ENCODE data around the gene ISL1.
A peak's percentile ranks its signal among the peaks of the same experiment; 100 is the strongest.

Gene ISL1

DNA sequence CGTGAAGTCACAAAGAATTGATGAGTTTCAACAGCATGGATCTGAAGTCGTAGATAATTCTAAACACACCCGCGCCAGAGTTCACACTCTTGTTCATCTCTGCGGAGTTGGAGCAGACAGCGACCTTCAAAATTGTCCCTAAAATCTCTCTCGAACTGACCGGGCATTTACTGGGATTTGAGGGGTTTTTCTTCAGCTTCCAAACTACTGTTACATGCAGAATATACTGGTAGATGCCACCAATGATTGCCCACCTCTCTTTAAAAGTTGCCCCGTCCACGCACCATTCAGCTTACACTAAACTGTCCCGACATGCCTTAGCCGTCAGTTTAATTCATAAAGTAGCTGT is 5.2 kb upstream of the ISL1 start:
- Histone ChIP-seq H3K9ac (ENCODE audit: low read length) (no peak overlapping the region), H3K9me3 (ENCODE audit: control insufficient read depth, insufficient read depth, low read depth, low read length) (no peaks in the 10 kb centered on the region), H3K4me1 (ENCODE audit: control insufficient read depth, insufficient read depth, low read length) (peaks cover 58% of the 10 kb centered on the region), H3K27me3 (ENCODE audit: control insufficient read depth, insufficient read depth, low read length) (peaks cover 100% of the 10 kb centered on the region), H3K36me3 (ENCODE audit: control insufficient read depth, insufficient read depth, low read length) (no peaks in the 10 kb centered on the region), H3K4me3 (ENCODE audit: low read depth, low read length) (peak overlapping the region; percentile 60), H3K27ac (ENCODE audit: low read depth, low read length) (no peak overlapping the region)

DNA sequence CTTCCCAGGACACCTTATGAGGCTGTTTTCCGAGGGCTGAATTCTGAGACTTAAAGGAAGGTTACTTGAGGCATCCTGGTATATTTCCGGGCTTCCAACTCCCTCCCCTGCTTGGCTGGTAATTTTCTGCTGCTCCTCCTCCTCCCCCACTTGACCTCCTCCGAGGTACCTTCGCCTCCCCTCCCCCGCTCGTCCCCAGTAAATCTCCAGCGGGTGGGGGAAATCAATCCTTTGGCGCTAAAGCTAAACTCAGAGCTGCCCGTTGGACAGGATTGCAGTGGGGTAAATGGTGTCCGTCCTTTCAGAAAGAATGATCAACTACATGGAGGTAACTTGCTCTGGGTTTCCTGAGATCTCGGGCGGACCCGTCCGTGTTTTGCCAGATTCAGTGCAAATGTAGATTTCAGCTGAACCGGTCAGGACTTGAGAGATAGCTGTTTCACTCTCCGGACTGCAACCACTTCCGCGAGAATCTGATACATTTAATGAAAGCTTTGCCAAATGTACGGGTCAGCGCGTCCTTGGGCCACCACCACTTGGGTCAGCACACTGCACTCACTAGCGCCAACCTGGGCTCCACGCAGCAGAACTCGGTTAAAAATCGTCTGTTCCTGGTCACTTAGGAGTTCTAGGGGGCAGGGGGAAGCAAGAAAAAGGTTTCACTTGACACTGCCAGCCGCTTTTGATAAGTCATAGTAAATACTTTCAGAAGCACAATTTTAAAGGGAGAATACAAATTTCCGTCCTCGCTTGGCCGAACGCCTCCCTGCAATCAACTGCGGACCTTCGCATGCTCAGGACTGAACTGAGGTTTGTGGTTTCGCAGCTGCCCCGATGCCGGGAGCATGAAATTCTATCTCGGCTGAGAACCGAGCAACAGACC is 4.6 kb upstream of the ISL1 start:
- no peak overlapping the region for H3K27ac ChIP-seq (ENCODE audit: low read depth, low read length)
- H3K9ac ChIP-seq (ENCODE audit: low read length), result peak overlapping the region; percentile 23
- H3K27me3 ChIP-seq (ENCODE audit: control insufficient read depth, insufficient read depth, low read length), result peaks cover 98% of the 10 kb centered on the region
- H3K4me3 ChIP-seq (ENCODE audit: low read depth, low read length), result peak overlapping the region; percentile 60
- H3K36me3 ChIP-seq (ENCODE audit: control insufficient read depth, insufficient read depth, low read length), result no peaks in the 10 kb centered on the region
- peaks cover 58% of the 10 kb centered on the region for H3K4me1 ChIP-seq (ENCODE audit: control insufficient read depth, insufficient read depth, low read length)
- H3K9me3 ChIP-seq (ENCODE audit: control insufficient read depth, insufficient read depth, low read depth, low read length), result no peaks in the 10 kb centered on the region

DNA sequence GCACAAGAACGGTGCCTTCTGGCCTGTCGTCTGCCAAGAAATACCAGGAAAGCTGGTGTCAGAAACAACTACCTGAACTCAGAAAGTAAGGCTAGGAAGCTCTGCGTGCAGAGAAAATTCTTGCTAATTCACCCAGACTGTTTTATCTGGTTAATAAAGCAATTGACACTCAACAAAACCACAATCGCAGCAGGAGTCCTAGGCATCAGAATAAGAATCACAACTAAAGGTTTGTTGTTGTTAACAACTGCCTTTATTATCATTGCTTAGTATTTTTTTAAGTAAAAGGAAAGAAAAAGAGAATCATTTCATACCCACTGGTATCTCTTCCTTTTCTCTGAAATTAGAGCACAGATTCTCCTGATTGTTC is 3.9 kb upstream of the ISL1 start:
- peak overlapping the region; percentile 60 for H3K4me3 ChIP-seq (ENCODE audit: low read depth, low read length)
- H3K4me1 ChIP-seq (ENCODE audit: control insufficient read depth, insufficient read depth, low read length), result peaks cover 56% of the 10 kb centered on the region
- no peak overlapping the region for H3K27ac ChIP-seq (ENCODE audit: low read depth, low read length)

DNA sequence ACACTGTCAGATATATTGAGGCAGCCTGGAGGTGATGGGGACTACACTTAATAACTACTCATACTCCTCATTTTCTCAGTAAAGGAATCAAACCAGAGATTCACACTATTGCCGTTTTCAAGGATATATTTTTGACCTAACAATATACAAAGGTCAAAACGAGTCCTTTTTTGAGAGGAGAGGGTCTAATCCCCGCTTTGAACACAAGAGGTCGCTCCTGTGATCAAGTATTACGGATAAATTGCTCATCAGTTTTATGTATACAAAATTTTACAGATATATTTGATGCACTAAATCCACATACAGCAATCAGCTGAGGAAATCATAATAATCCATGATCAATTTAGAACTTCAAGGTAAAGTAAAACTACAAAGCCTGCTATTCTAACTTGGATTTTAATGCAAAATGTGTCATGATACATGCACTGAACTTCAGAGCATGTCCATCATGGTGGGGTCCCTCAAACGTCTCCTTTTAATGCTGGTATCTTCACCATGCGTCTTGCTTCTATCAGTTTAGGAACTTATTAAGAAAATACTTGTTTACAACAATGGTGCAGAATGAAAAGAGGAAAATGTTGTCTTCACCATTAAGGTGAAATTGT is 2.5 kb upstream of the ISL1 start:
- Histone ChIP-seq H3K36me3 (ENCODE audit: control insufficient read depth, insufficient read depth, low read length) (no peaks in the 10 kb centered on the region), H3K4me3 (ENCODE audit: low read depth, low read length) (no peak overlapping the region), H3K9ac (ENCODE audit: low read length) (no peak overlapping the region), H3K9me3 (ENCODE audit: control insufficient read depth, insufficient read depth, low read depth, low read length) (no peaks in the 10 kb centered on the region), H3K27ac (ENCODE audit: low read depth, low read length) (no peak overlapping the region), H3K27me3 (ENCODE audit: control insufficient read depth, insufficient read depth, low read length) (peaks cover 98% of the 10 kb centered on the region), H3K4me1 (ENCODE audit: control insufficient read depth, insufficient read depth, low read length) (peaks cover 67% of the 10 kb centered on the region)

More for the DNA sequence above, 3.9 kb upstream of the ISL1 start:
- Histone ChIP-seq H3K27me3 (ENCODE audit: control insufficient read depth, insufficient read depth, low read length) (peaks cover 98% of the 10 kb centered on the region), H3K9me3 (ENCODE audit: control insufficient read depth, insufficient read depth, low read depth, low read length) (no peaks in the 10 kb centered on the region), H3K36me3 (ENCODE audit: control insufficient read depth, insufficient read depth, low read length) (no peaks in the 10 kb centered on the region), H3K9ac (ENCODE audit: low read length) (no peak overlapping the region)

DNA sequence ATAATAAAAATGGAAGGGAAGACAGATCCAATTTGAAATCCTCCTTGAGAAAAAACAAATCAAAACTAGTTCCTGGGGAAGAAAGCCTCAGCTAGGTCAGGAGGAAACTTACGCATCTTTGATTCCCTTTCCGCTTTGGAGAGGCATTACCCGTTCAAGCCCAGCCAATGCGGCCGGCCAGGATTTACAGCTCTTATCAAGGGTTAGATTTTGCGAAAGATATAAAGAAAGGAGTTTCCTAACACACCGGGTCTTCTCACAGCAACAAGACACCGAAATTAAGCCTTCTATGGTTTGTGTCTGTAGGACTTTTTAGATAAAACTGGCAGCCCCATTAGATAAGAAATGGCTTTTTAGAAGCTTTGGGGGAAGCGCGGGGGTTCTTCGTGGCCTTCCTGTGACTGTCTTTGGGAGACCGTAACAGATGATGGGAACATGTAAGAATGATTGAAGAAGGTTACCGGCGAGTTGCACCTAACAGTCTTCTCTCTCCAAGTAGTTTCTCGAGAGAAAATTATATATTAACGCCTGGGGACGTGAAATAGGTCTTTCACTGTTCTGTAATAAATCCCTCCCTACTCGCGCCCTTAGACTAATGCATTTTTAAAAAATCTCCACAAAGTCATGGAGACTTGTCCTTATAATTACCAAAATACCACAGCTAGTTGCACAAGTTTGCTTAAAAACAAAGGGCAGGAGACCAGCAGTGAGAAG is 1.3 kb upstream of the ISL1 start:
- no peaks in the 10 kb centered on the region for H3K9me3 ChIP-seq (ENCODE audit: control insufficient read depth, insufficient read depth, low read depth, low read length)
- H3K36me3 ChIP-seq (ENCODE audit: control insufficient read depth, insufficient read depth, low read length), result no peaks in the 10 kb centered on the region
- peak overlapping the region; percentile 67 for H3K4me3 ChIP-seq (ENCODE audit: low read depth, low read length)
- peaks cover 72% of the 10 kb centered on the region for H3K4me1 ChIP-seq (ENCODE audit: control insufficient read depth, insufficient read depth, low read length)
- peaks cover 98% of the 10 kb centered on the region for H3K27me3 ChIP-seq (ENCODE audit: control insufficient read depth, insufficient read depth, low read length)
- no peak overlapping the region for H3K27ac ChIP-seq (ENCODE audit: low read depth, low read length)
- peak overlapping the region; percentile 79 for H3K9ac ChIP-seq (ENCODE audit: low read length)

DNA sequence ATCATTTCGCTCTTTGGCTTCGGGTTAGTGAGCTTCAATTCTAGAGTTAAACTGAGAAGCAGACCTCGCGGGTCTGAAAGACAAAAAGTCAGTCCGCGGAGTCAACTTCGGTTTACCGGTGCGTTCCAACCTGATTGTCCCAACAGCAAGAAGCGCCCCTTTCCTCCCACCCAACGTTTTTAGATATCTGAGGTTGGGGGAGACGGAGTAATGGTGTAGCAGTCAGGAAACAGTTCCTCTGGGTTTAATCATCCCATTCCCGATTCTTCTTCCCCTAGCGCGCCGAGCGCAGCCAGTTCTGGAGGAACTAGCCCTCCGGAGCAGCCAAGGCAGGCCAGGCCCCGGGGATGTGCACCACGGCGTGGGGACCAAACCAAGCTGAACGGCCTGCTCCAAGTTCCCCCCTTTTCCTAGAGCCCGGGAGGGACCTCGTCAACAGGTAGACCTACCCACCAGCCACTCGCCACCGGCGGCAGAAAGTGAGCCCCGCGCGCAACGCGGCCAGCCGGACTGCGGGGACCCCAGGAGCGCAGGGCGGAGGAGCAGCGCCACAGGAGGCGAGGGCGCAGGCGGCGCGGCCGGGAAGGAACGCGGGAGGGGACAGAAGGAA is 622 bp upstream of the ISL1 start:
- Histone ChIP-seq H3K4me3 (ENCODE audit: low read depth, low read length) (peak overlapping the region; percentile 67), H3K27me3 (ENCODE audit: control insufficient read depth, insufficient read depth, low read length) (peaks cover 98% of the 10 kb centered on the region), H3K9ac (ENCODE audit: low read length) (peak overlapping the region; percentile 79)

DNA sequence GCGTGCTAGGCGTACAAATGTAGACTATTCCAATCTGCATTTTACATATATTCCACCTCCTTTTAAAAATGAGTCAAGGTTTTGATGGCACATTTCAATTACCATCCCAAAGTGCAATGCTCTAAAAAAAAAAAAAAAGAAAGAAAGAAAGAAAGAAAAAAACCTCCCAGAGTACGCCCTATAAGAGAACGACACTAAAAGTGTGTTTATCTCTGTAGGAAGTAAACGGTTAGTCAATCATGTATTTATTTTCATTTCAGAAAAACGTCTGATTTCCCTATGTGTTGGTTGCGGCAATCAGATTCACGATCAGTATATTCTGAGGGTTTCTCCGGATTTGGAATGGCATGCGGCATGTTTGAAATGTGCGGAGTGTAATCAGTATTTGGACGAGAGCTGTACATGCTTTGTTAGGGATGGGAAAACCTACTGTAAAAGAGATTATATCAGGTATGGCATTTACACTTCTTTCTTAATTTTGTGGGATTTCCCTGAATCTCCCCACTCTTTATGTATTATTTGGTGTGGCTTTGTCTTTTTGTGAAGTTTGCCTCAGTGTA is 1.1 kb downstream of the ISL1 start:
- Histone ChIP-seq H3K4me3 (ENCODE audit: low read depth, low read length) (peak overlapping the region; percentile 67), H3K9me3 (ENCODE audit: control insufficient read depth, insufficient read depth, low read depth, low read length) (no peaks in the 10 kb centered on the region), H3K4me1 (ENCODE audit: control insufficient read depth, insufficient read depth, low read length) (peaks cover 75% of the 10 kb centered on the region), H3K9ac (ENCODE audit: low read length) (peak overlapping the region; percentile 38), H3K36me3 (ENCODE audit: control insufficient read depth, insufficient read depth, low read length) (no peaks in the 10 kb centered on the region), H3K27ac (ENCODE audit: low read depth, low read length) (no peak overlapping the region), H3K27me3 (ENCODE audit: control insufficient read depth, insufficient read depth, low read length) (peaks cover 98% of the 10 kb centered on the region)

More for the DNA sequence above, 622 bp upstream of the ISL1 start:
- H3K27ac ChIP-seq (ENCODE audit: low read depth, low read length), result peak overlapping the region; percentile 28; the same call in 1 of the 2 replicates
- no peaks in the 10 kb centered on the region for H3K36me3 ChIP-seq (ENCODE audit: control insufficient read depth, insufficient read depth, low read length)
- peaks cover 70% of the 10 kb centered on the region for H3K4me1 ChIP-seq (ENCODE audit: control insufficient read depth, insufficient read depth, low read length)
- no peaks in the 10 kb centered on the region for H3K9me3 ChIP-seq (ENCODE audit: control insufficient read depth, insufficient read depth, low read depth, low read length)

DNA sequence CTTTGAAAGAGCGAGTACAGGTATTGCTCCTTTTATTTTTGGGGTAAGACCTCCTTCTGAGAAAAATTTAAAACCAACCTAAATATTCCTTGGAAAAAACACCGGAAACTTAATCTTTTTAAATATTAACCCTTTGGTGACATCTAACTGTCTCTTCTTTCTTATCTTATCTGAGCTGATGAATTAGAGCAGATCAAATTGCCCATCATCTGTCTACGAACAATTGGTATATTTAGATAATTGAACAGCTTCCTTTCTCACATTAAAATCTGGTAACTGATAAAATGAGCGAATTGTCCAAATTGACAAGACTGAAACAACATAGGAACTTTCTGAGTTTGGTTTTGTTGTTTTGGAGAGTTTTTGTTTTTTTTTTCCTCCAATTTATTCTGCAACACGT is 2.0 kb downstream of the ISL1 start:
- Histone ChIP-seq H3K27ac (ENCODE audit: low read depth, low read length) (no peak overlapping the region), H3K9me3 (ENCODE audit: control insufficient read depth, insufficient read depth, low read depth, low read length) (no peaks in the 10 kb centered on the region), H3K4me3 (ENCODE audit: low read depth, low read length) (peak overlapping the region; percentile 74), H3K36me3 (ENCODE audit: control insufficient read depth, insufficient read depth, low read length) (no peaks in the 10 kb centered on the region), H3K9ac (ENCODE audit: low read length) (no peak overlapping the region), H3K27me3 (ENCODE audit: control insufficient read depth, insufficient read depth, low read length) (peaks cover 98% of the 10 kb centered on the region), H3K4me1 (ENCODE audit: control insufficient read depth, insufficient read depth, low read length) (peaks cover 69% of the 10 kb centered on the region)

DNA sequence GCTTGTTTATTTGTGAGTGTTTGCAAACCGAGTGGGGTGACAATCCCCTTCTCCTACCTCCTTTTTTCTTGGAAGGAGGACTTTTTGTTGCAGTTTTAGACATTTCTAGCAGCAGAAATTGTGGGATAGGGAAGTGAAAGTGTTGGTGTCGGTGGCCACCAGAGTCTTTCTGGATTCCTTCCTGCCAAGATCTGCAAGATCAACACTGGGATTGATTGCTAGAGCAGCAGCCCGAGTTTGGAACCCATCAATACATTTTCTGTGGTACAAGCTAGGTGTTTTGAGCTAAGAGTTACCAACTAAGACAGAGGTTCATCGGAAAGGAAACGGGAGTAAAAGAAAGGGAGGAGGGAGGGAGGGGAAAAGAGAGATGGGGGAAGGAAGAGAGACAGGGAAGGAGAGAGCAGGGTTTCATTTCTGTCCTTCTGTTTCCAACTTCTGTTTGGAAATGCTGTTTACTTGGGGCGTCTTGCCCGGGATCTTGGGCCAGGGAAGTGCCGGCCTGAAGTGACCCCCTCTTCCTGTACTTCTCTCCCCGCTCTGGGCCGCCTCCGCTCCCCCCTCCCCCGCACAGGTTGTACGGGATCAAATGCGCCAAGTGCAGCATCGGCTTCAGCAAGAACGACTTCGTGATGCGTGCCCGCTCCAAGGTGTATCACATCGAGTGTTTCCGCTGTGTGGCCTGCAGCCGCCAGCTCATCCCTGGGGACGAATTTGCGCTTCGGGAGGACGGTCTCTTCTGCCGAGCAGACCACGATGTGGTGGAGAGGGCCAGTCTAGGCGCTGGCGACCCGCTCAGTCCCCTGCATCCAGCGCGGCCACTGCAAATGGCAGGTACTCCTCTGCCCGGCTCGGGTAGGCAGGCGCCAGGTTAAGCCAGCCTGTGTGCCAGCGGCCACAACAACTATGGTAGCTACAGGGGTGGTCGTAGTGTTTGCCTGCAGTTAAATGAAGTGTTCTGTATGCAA is 4.0 kb downstream of the ISL1 start:
- Histone ChIP-seq H3K4me1 (ENCODE audit: control insufficient read depth, insufficient read depth, low read length) (peaks cover 68% of the 10 kb centered on the region), H3K9me3 (ENCODE audit: control insufficient read depth, insufficient read depth, low read depth, low read length) (no peaks in the 10 kb centered on the region), H3K9ac (ENCODE audit: low read length) (peak overlapping the region; percentile 13), H3K4me3 (ENCODE audit: low read depth, low read length) (peak overlapping the region; percentile 74), H3K36me3 (ENCODE audit: control insufficient read depth, insufficient read depth, low read length) (no peaks in the 10 kb centered on the region), H3K27me3 (ENCODE audit: control insufficient read depth, insufficient read depth, low read length) (peaks cover 98% of the 10 kb centered on the region), H3K27ac (ENCODE audit: low read depth, low read length) (no peak overlapping the region)

DNA sequence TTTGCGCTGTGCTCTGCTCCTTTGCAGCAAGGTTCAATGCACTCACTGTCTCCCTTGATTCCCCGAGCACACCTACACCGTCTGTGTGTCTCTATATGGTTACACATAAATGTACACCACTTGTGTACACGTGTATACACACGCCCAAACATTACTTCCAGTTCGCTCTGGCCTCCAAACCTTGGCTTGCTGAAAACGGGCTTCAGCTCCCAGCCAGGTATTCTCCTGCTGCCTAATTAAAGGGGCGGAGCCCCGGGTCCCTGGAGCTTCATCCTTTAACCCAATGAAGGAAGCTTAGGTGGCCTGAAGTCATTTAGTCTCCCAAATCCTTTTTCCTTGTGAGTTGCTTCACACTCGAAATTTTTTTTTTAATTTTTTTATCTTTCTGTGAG is 4.6 kb downstream of the ISL1 start:
- peaks cover 98% of the 10 kb centered on the region for H3K27me3 ChIP-seq (ENCODE audit: control insufficient read depth, insufficient read depth, low read length)
- peaks cover 72% of the 10 kb centered on the region for H3K4me1 ChIP-seq (ENCODE audit: control insufficient read depth, insufficient read depth, low read length)
- H3K9me3 ChIP-seq (ENCODE audit: control insufficient read depth, insufficient read depth, low read depth, low read length), result no peaks in the 10 kb centered on the region
- peak overlapping the region; percentile 13 for H3K9ac ChIP-seq (ENCODE audit: low read length)
- no peaks in the 10 kb centered on the region for H3K36me3 ChIP-seq (ENCODE audit: control insufficient read depth, insufficient read depth, low read length)
- peak overlapping the region; percentile 74 for H3K4me3 ChIP-seq (ENCODE audit: low read depth, low read length)
- no peak overlapping the region for H3K27ac ChIP-seq (ENCODE audit: low read depth, low read length)

All from HUES6 (cell line).